Smooth muscle cell (in vitro differentiated cells): ENCODE data around the gene CDKN1A. TPM values are rescaled to one million over a fixed set of nuclear protein-coding genes. Genes with fewer than 3 reads are reported as not detected.

ENCODE experiments used
- DNase-seq: peaks from one replicate; lab custom pipeline; 2025; ENCODE audit not compliant: unreplicated experiment; lab: John Stamatoyannopoulos, UW
- H2AFZ ChIP-seq: fragments of 200-600 bp; sonication (generic); 2 replicates; pipeline ENCODE4 v1.6.0; 2016; ENCODE audit warnings: antibody characterized with exemption, low read depth, mild to moderate bottlenecking
- H3F3A ChIP-seq: fragments of 200-600 bp; sonication (generic); 2 replicates; pipeline ENCODE4 v1.6.0; 2017; ENCODE audit warnings: antibody characterized with exemption, low read depth
- H3K27ac ChIP-seq: fragments of 200-600 bp; sonication (generic); 2 replicates; pipeline ENCODE4 v1.5.1; 2016; ENCODE audit warnings: low read depth, mild to moderate bottlenecking
- H3K27me3 ChIP-seq: fragments of 200-600 bp; sonication (generic); 2 replicates; pipeline ENCODE4 v1.6.1; 2016; ENCODE audit warnings: low read depth, mild to moderate bottlenecking
- H3K36me3 ChIP-seq: fragments of 200-600 bp; sonication (generic); 2 replicates; pipeline ENCODE4 v1.5.1; 2016; ENCODE audit warnings: low read depth
- H3K4me1 ChIP-seq: fragments of 200-600 bp; sonication (generic); 2 replicates; pipeline ENCODE4 v1.5.1; 2016; ENCODE audit warnings: low read depth
- H3K4me2 ChIP-seq: fragments of 200-600 bp; sonication (generic); 2 replicates; pipeline ENCODE4 v1.6.0; 2016; ENCODE audit warnings: mild to moderate bottlenecking
- H3K4me3 ChIP-seq: fragments of 200-600 bp; sonication (generic); 2 replicates; pipeline ENCODE4 v1.5.1; 2016; ENCODE audit warnings: mild to moderate bottlenecking
- H3K79me2 ChIP-seq: fragments of 200-600 bp; sonication (generic); 2 replicates; pipeline ENCODE4 v1.6.0; 2016; ENCODE audit warnings: low read depth, mild to moderate bottlenecking
- H3K9ac ChIP-seq: fragments of 200-600 bp; sonication (generic); 2 replicates; pipeline ENCODE4 v1.6.0; 2016; ENCODE audit warnings: low read depth
- H3K9me3 ChIP-seq: fragments of 200-600 bp; sonication (generic); replicated peaks from 2 replicates; pipeline ENCODE4 v1.5.1; 2016; ENCODE audit warnings: low read depth
- H4K20me1 ChIP-seq: fragments of 200-600 bp; sonication (generic); 2 replicates; pipeline ENCODE4 v1.6.0; 2016; ENCODE audit warnings: low read depth
- CTCF ChIP-seq: fragments of 200-600 bp; sonication (generic); IDR thresholded peaks from 2 replicates; pipeline ENCODE4 v1.5.1; 2017; ENCODE audit warnings: borderline replicate concordance, mild to moderate bottlenecking, antibody characterized with exemption; ENCODE audit not compliant: insufficient read depth, poor library complexity, severe bottlenecking
- WGBS: methylation state at CpG from one replicate; pipeline ENCODE4 v1.1.7; 2016; ENCODE audit warnings: low lambda C conversion rate; 5-methylcytosine and 5-hydroxymethylcytosine counted together
- polyA plus RNA-seq: library from polyadenylated mRNA; unstranded; fragments of >200 nt; fragmentation: Nextera tagmentation; extraction: Ambion mirVana; gene quantifications from 2 replicates; pipeline ENCODE4 v1.2.1, GENCODE V29; 2016
- total RNA-seq: library from RNA; depleted of rRNA; stranded (reverse); fragments of >200 nt; gene quantifications from 2 replicates; pipeline ENCODE4 v1.2.3, GENCODE V29; 2014

CDKN1A gene
- total and polyA plus RNA-seq, 2 experiments from 2014 or later, result 859 to 1,633 TPM

GRCh38 chr6:36692861-36693702 lies 14.6 kb downstream of the CDKN1A start:
- H4K20me1 ChIP-seq, result peaks cover 24% of the 10 kb centered on the region

GRCh38 chr6:36694616-36695015 lies 16.1 kb downstream of the CDKN1A start:
- Histone ChIP-seq H3K36me3 (no peaks in the 10 kb centered on the region), H3K9ac (no peak overlapping the region), H3K9me3 (no peaks in the 10 kb centered on the region), H3F3A (peaks cover 3% of the 10 kb centered on the region), H3K27me3 (no peaks in the 10 kb centered on the region), H3K4me3 (no peak overlapping the region), H3K4me2 (no peak overlapping the region), H3K4me1 (no peaks in the 10 kb centered on the region), H3K79me2 (no peaks in the 10 kb centered on the region), H4K20me1 (peaks cover 8% of the 10 kb centered on the region), H2AFZ (no peak overlapping the region), H3K27ac (no peak overlapping the region)
- TF ChIP-seq CTCF, result no peak
- WGBS, result 93% methylated on average over 6 of the region's 6 CpGs
- no peak for DNase-seq

More at GRCh38 chr6:36692861-36693702, 14.6 kb downstream of the CDKN1A start:
- no peak overlapping the region for H3K4me2 ChIP-seq
- H3K9me3 ChIP-seq, result no peaks in the 10 kb centered on the region
- H3K9ac ChIP-seq, result no peak overlapping the region
- no peak for DNase-seq
- H3F3A ChIP-seq, result peaks cover 6% of the 10 kb centered on the region
- no peak overlapping the region for H2AFZ ChIP-seq
- TF ChIP-seq CTCF, result no peak
- no peak overlapping the region for H3K4me3 ChIP-seq
- no peaks in the 10 kb centered on the region for H3K36me3 ChIP-seq
- no peak overlapping the region for H3K27ac ChIP-seq
- H3K79me2 ChIP-seq, result no peaks in the 10 kb centered on the region
- 86% methylated on average over 27 of the region's 27 CpGs for WGBS
- no peaks in the 10 kb centered on the region for H3K27me3 ChIP-seq
- no peaks in the 10 kb centered on the region for H3K4me1 ChIP-seq

DNA sequence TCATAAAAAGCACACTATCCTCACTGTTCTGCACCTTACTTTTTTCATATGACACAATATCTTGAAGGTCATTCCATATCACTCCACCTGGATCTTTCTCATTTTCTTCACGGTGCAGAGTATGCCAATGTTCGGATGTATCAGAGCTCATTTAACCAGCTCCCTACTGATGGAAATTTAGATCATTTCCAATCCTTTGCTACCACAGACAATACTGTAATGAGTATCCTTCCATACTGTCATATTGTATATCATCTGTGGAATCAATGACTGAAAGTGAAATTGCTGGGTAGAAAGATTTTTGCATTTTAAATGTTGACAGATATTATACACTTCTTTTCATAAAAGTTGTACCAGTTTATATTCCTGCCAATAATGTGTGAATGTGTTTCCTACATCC lies 16.9 kb downstream of the CDKN1A start:
- WGBS, result 95% methylated on average over 2 of the region's 2 CpGs
- Histone ChIP-seq H2AFZ (no peak overlapping the region), H3K9ac (no peak overlapping the region), H3K79me2 (no peaks in the 10 kb centered on the region), H3K4me1 (no peaks in the 10 kb centered on the region), H3F3A (peaks cover 3% of the 10 kb centered on the region), H3K36me3 (no peaks in the 10 kb centered on the region), H3K4me3 (no peak overlapping the region), H3K27ac (no peak overlapping the region), H3K4me2 (no peak overlapping the region), H4K20me1 (peaks cover 3% of the 10 kb centered on the region), H3K9me3 (no peaks in the 10 kb centered on the region), H3K27me3 (no peaks in the 10 kb centered on the region)
- no peak for DNase-seq
- TF ChIP-seq CTCF, result no peak
